ENCODE data around the gene ZSWIM4.

ZSWIM4 gene

GRCh38 chr19:13841086-13841961 lies 46.1 kb downstream of the ZSWIM4 start:
- no peak for DNase-seq (ENCODE audit: low spot score)
- peak overlapping the region; percentile 100 for H3K27ac ChIP-seq
- no peak for TF ChIP-seq CTCF (conservative IDR thresholded peaks at IDR 0.05; ENCODE audit: low read depth)
- CTCF ChIA-PET, result interaction anchor here (0.7 to 0.9 kb wide), 2 partner anchors 21 to 252 kb away, joined by 5 read pairs; no protein-coding TSS in a partner anchor
- POLR2A ChIA-PET (ENCODE audit: low non-redundant PET), result interaction anchor here (0.7 kb wide), 1 partner anchor 33 kb away, joined by 3 read pairs; no protein-coding TSS in a partner anchor

DNA sequence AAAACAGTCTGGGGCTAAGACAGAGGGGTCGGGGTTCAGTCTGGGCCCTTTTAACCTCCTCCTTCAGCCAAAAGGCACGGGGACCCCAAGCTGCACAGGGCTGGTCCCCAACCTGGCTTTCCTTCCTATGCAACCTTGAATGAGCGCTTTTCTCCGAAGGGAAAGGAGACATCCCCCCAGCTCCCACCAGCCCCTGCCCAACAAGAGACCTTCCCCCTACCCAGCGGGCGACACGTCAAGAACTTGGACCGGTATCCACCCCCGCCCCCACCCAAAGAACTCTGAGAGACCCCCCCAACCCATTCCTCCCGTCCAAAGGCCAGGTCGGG lies 46.7 kb downstream of the ZSWIM4 start:
- ChIA-PET CTCF (no interaction called here), POLR2A (ENCODE audit: low non-redundant PET) (interaction anchor here (0.7 kb wide), 1 partner anchor 34 kb away, joined by 3 read pairs; no protein-coding TSS in a partner anchor)
- no peak for TF ChIP-seq CTCF (conservative IDR thresholded peaks at IDR 0.05; ENCODE audit: low read depth)
- peak overlapping the region; percentile 100 for H3K27ac ChIP-seq
- no peak for DNase-seq (ENCODE audit: low spot score)

DNA sequence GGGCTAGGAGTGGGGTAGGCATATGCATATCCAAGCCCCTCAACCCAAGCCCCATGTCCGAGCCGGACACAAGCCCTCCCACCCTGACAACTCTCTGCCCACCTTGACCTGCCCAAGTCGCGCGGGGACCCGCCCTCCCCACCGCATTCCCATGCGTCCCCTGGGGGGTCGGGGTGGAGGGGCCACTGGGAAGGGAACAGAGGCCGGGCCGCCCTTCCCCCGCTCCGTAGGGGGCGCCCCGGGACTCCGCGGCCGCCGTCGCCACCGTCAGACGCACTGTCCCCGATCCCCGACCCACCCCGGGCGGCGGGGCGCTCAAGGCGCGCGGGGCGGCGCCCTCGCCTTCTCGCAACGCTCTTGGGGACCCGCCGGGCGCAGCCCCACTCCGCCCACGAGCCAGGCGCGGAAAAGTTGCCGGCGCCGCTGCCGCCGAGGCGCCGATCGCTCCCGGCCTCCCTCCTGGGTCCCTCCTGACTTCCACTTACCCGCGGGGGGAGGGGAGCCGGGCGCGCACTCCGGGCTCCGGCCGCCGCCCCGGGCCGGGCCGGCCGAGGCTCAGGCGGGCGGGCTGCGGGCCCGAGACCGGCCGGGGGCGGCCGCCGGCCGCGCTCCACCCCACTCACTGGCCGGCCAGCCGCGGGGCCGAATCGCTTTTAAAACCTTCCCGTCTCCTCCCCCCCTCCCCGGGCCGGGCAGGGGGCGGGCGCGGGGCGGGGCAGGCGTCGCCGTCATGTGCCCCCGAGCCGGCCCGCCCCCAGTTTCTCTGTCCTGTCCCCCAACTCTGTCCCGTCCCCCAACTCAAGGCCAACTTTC lies 47.3 kb downstream of the ZSWIM4 start:
- POLR2A ChIA-PET (ENCODE audit: low non-redundant PET), result no interaction called here

DNA sequence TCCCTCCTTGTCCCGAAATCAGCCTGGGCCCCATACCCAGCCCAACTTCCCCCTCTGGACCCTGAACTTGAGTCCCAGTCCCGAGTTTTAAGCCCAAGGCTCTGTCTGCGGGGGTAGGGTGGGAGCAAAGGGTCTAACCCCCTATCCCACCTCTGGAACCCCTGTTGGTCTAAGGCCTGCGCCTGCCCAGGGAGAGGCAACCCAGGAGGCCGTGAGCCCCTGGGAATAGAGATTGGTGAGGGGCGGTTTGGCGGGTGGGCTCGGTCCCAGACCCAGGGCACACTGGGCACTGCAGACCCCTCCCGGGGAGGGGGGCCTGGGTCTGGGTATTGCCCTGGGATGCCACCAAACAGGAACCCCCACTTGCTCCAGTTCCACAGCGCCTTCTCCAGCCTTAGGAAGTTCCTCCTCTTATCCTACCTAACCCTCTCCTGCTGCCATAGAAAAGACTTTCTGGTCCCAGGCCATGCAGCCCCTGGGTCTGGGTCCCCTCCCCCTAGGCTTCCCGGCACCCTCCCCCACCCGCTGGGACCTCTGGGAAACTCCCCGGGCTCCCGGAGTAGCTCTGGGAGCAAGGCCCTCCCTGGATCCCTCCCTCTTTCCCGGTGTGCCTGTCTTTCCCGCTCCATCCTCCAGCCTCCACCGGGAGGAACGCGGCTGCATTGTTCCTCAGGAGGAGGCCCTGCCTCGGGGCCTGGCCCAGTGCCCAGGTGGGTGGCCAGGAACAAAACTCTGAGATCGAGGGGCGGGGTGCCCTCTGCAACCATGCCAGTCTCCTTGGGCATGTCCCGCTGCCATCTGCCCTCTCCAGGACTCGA lies 48.1 kb downstream of the ZSWIM4 start:
- POLR2A ChIA-PET (ENCODE audit: low non-redundant PET), result interaction anchor here (0.6 to 1.3 kb wide), 2 partner anchors 9 to 361 kb away, joined by 4 to 6 read pairs; no protein-coding TSS in a partner anchor

More for the DNA sequence above, 47.3 kb downstream of the ZSWIM4 start:
- DNase-seq (ENCODE audit: low spot score), result peak; percentile 90
- H3K27ac ChIP-seq, result peak overlapping the region; percentile 100
- TF ChIP-seq CTCF (conservative IDR thresholded peaks at IDR 0.05; ENCODE audit: low read depth), result no peak
- CTCF ChIA-PET, result no interaction called here

DNA sequence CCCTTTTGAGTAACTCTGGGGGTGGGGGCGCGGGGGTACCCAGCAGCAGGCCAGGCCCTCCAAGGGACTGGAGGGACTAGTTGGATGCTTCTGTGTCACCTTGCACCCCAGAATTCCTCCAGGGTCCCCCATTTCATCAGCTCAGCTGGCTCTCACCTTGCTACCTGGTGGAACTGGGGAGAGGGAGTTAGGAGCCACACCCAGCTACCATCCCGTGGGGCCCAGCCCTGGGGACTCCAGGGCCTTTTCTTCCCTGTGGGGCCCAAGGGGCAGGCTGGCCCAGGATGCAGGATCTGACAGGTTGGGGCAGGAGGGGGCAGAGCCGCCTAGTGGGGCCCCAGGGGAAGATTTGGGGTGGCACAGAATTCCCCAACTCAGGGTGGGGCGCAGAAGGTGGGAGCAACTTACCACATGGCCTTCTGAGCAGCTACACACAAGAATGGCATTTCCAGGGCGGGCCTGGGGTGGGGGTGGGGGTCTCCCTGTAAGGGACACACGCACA lies 48.9 kb downstream of the ZSWIM4 start:
- no peak; the same call in 1 of the 2 replicates for TF ChIP-seq CTCF (conservative IDR thresholded peaks at IDR 0.05; ENCODE audit: low read depth)
- peak overlapping the region; percentile 100 for H3K27ac ChIP-seq
- DNase-seq (ENCODE audit: low spot score), result peak; percentile 73
- CTCF ChIA-PET, result interaction anchor here (0.6 to 2.0 kb wide), 2 partner anchors 18 to 184 kb away, joined by 3 to 9 read pairs; no protein-coding TSS in a partner anchor
- POLR2A ChIA-PET (ENCODE audit: low non-redundant PET), result interaction anchor here (0.6 to 1.3 kb wide), 2 partner anchors 8 to 362 kb away, joined by 4 to 6 read pairs; no protein-coding TSS in a partner anchor

More for the DNA sequence above, 48.1 kb downstream of the ZSWIM4 start:
- peak overlapping the region; percentile 100 for H3K27ac ChIP-seq
- CTCF ChIA-PET, result interaction anchor here (0.6 to 2.0 kb wide), 2 partner anchors 19 to 183 kb away, joined by 3 to 9 read pairs; no protein-coding TSS in a partner anchor
- peak; percentile 88 for DNase-seq (ENCODE audit: low spot score)
- TF ChIP-seq CTCF (conservative IDR thresholded peaks at IDR 0.05; ENCODE audit: low read depth), result no peak

All from RWPE1 (cell line).